Immature natural killer cell (primary cell): ENCODE results near the gene RRP12. TPM values are rescaled to one million over a fixed set of nuclear protein-coding genes. Genes with fewer than 3 reads are reported as not detected.
A peak's percentile ranks its signal among the peaks of the same experiment; 100 is the strongest.

ENCODE experiments used
- DNase-seq, 3 donors: peaks; one replicate each; pipeline ENCODE4 v3.0.0; 2022; ENCODE audit warnings: mixed read lengths in 1 of 3
- H3K27ac Mint-ChIP-seq, 6 donors: one replicate each; pipeline ENCODE4 v1.8.0; 2020; ENCODE audit warnings: mixed read lengths in 6 of 6, mild to moderate bottlenecking in 5 of 6, inconsistent platforms in 4 of 6, moderate library complexity in 3 of 6
- H3K27me3 Mint-ChIP-seq, 3 donors: one replicate each; pipeline ENCODE4 v1.8.0; 2020 to 2021; ENCODE audit warnings: low read depth in 3 of 3, mild to moderate bottlenecking in 3 of 3, mixed read lengths in 3 of 3, moderate library complexity in 3 of 3, inconsistent platforms in 1 of 3
- H3K36me3 Mint-ChIP-seq, 3 donors: one replicate each; pipeline ENCODE4 v1.8.0; 2020; ENCODE audit warnings: mixed read lengths in 3 of 3, inconsistent platforms in 2 of 3, mild to moderate bottlenecking in 2 of 3
- H3K4me1 Mint-ChIP-seq, 2 donors: one replicate each; pipeline ENCODE4 v1.8.0; 2020; ENCODE audit warnings: inconsistent platforms in 2 of 2, mild to moderate bottlenecking in 2 of 2, mixed read lengths in 2 of 2, moderate library complexity in 1 of 2
- H3K4me3 Mint-ChIP-seq, 5 donors: one replicate each; pipeline ENCODE4 v1.8.0; 2020; ENCODE audit warnings: mild to moderate bottlenecking in 5 of 5, mixed read lengths in 5 of 5, inconsistent platforms in 3 of 5, moderate library complexity in 3 of 5
- H3K9me3 Mint-ChIP-seq, 6 donors: one replicate each; pipeline ENCODE4 v1.8.0; 2020; ENCODE audit warnings: mild to moderate bottlenecking in 6 of 6, mixed read lengths in 6 of 6, inconsistent platforms in 4 of 6, moderate library complexity in 3 of 6
- polyA plus RNA-seq, 3 donors: library from polyadenylated mRNA; unstranded; fragments of 300-500 nt; fragmentation: Illumina TruSeq; gene quantifications; one replicate each; pipeline ENCODE4 v1.2.3, GENCODE V29; 2021

The RRP12 gene
- polyA plus RNA-seq, 3 donors from 2014 or later: 4.6 to 8.5 (median 7.0) TPM

- peak; percentile 91 to 94 (median 93) for DNase-seq
- H3K27ac Mint-ChIP-seq: peak within 1 kb of the TSS; percentile 87 to 95 (median 92)
- no peaks in the 10 kb centered on the region for H3K9me3 Mint-ChIP-seq
- peak within 1 kb of the TSS; percentile 85 to 97 (median 93) for H3K4me3 Mint-ChIP-seq
- H3K4me1 Mint-ChIP-seq: peaks cover 38 to 50% of the 10 kb centered on the region in 2 donors
- peaks cover 7 to 9% (median 7%) of the 10 kb centered on the region in 3 donors for H3K27me3 Mint-ChIP-seq
- peaks cover 0 to 5% (median 0%) of the 10 kb centered on the region in 3 donors for H3K36me3 Mint-ChIP-seq
Observed at GRCh38 chr10:97334370-97335175, 66.6 kb downstream of the RRP12 start, which contains the start of gene FRAT2. TSS of gene FRAT2 (minus strand) at chr10:97334729. CDS start at chr10:97334572, 157 bp downstream.

GRCh38 chr10:97333601-97334369, 67.4 kb downstream of the RRP12 start:
- Mint-ChIP-seq H3K4me1 (peaks cover 39 to 58% of the 10 kb centered on the region in 2 donors), H3K36me3 (peaks cover 0 to 5% (median 4%) of the 10 kb centered on the region in 3 donors), H3K9me3 (no peaks in the 10 kb centered on the region), H3K27me3 (peaks cover 7 to 9% (median 7%) of the 10 kb centered on the region in 3 donors), H3K27ac (peak overlapping the region; percentile 87 to 95 (median 91)), H3K4me3 (peak overlapping the region; percentile 85 to 97 (median 93))
- peak; percentile 57 to 59 (median 59) for DNase-seq

DNA sequence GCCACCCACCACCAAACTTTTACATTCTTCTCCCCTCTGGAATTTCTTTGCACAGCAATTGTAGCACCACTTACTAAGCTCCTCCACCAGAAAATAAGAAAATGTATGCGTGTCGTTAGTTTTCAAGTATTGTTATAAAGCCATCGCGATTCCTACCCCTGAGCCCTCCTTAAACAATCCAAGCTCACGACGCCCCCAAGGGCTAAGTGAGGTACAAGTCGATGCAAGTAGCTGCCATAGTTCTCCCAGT, 67.9 kb downstream of the RRP12 start:
- no peak for DNase-seq
- Mint-ChIP-seq H3K27me3 (peaks cover 7 to 9% (median 7%) of the 10 kb centered on the region in 3 donors), H3K36me3 (peaks cover 0 to 6% (median 5%) of the 10 kb centered on the region in 3 donors), H3K27ac (peak overlapping the region; percentile 87 to 95 (median 91)), H3K4me3 (peak overlapping the region; percentile 85 to 97 (median 93)), H3K9me3 (no peaks in the 10 kb centered on the region), H3K4me1 (peaks cover 44 to 62% of the 10 kb centered on the region in 2 donors)

DNA sequence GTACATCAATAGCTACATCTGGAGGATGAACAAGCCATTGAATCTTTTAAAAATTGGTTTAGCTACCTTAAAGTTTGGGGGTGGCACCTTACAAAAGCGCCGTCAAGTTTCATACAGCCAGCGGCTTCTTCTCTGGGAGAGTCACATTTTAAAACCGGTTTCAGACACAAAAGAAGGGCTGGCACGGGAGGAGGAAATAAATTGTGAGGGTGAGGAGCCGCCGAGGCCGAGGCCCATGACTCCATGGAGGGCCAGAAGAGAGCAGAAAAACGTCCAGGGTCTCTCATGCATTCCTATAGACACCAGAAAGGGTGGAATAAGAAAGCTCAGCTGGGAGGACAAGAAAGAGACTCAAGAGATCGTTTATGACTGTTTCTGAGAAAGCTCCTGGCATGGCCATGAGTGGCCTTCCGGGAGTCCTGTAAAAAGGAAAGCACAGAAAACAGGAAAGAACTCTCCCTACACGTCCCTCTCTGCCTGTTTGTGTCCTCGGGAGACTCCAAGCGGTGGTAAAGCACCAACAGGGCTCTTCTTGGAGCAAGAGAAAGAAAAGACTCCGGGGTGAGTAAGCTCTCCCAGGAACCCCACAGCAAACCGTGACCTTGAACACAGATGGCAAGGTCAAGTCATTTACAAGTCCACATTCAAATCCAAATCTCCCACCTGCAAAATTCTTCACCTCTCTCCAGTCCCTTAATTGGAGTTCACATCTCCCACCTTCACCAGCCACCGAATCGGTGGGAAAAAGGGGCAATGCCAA, 68.4 kb downstream of the RRP12 start:
- H3K27ac Mint-ChIP-seq: peak overlapping the region; percentile 87 to 95 (median 91)
- peak overlapping the region; percentile 85 to 97 (median 93) for H3K4me3 Mint-ChIP-seq
- peaks cover 7 to 11% (median 7%) of the 10 kb centered on the region in 3 donors for H3K27me3 Mint-ChIP-seq
- peaks cover 49 to 66% of the 10 kb centered on the region in 2 donors for H3K4me1 Mint-ChIP-seq
- peaks cover 0 to 6% (median 5%) of the 10 kb centered on the region in 3 donors for H3K36me3 Mint-ChIP-seq
- no peaks in the 10 kb centered on the region for H3K9me3 Mint-ChIP-seq
- DNase-seq: no peak

GRCh38 chr10:97331153-97331703, 69.9 kb downstream of the RRP12 start:
- peak overlapping the region; percentile 66 to 88 (median 73) for H3K4me3 Mint-ChIP-seq
- DNase-seq: no peak
- H3K27ac Mint-ChIP-seq: peak overlapping the region; percentile 4 to 67 (median 56)
- no peaks in the 10 kb centered on the region for H3K9me3 Mint-ChIP-seq
- H3K36me3 Mint-ChIP-seq: peaks cover 0 to 6% (median 5%) of the 10 kb centered on the region in 3 donors
- H3K27me3 Mint-ChIP-seq: peaks cover 7 to 11% (median 7%) of the 10 kb centered on the region in 3 donors
- H3K4me1 Mint-ChIP-seq: peaks cover 64 to 76% of the 10 kb centered on the region in 2 donors

DNA sequence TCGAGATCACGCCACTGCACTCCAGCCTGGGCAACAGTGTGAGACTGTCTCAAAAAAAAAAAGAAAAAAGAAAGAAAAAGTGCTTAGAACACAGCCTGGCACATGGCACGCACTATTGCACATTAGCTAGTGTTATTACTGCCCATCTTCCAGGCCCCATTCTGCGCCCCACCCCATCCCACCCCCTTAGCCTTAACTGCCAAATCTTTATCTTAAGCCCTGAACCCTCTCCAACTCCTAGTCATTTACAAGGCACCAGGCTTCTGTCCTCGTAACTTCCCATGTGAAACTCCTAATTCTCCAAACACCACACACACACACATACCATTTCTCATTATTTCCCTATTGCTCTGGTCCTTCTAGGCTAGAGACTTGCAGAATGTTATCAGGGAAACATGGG, 71.4 kb downstream of the RRP12 start:
- no peaks in the 10 kb centered on the region for H3K9me3 Mint-ChIP-seq
- H3K4me1 Mint-ChIP-seq: peaks cover 64 to 80% of the 10 kb centered on the region in 2 donors
- DNase-seq: no peak
- H3K36me3 Mint-ChIP-seq: peaks cover 0 to 6% (median 5%) of the 10 kb centered on the region in 3 donors
- peaks cover 3 to 7% (median 4%) of the 10 kb centered on the region in 3 donors for H3K27me3 Mint-ChIP-seq
- H3K4me3 Mint-ChIP-seq: no peak overlapping the region
- peak overlapping the region in 1 of 6 donors; percentile 11 for H3K27ac Mint-ChIP-seq

- peaks cover 0 to 6% (median 5%) of the 10 kb centered on the region in 3 donors for H3K36me3 Mint-ChIP-seq
- DNase-seq: no peak
Observed at GRCh38 chr10:97328646-97329453, 72.3 kb downstream of the RRP12 start.

DNA sequence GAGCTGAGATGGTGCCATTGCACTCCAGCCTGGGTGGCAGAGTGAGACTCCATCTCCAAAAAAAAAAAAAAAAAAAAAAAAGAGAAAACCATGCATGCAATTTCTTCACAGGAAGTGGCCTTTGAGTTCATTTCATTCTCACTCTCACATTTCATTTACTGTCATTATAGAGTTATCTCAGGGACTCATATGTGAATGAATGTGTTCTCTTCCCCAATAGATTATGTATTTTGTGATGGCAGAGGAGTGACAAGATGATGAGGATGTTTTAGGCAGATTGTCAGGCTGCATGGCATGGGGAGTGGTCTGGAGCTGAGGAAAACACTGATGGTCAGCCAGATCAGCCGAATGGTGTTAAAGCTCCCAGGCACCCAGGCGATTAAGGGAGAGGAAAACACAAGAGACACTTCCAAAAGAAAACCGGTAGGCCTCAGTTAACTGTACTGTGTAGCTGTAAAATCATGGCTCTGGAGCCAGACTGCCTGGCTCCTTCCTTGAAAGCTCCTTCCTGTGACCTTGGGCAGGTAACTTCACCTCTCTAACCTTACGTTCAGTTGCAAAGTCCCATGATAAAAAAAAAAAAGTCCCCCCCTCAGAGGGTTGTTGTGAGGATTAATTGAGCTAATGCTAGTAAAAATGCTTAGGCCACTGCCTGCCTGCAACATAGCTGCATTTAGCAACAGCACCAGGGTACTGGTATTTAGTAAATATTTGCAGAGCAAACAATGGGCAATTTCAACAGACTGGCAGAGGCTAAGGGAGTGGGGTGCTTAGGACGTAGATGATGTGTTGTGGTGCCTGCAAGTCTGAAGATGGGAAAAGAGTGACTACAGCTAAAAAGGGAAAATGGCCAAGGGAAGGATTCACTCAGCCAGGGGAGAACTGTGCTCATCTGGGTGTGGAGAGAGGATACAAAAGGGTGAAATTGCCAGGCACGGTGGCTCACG, 73.5 kb downstream of the RRP12 start:
- Mint-ChIP-seq H3K4me1 (peaks cover 55 to 68% of the 10 kb centered on the region in 2 donors), H3K27ac (peak overlapping the region; percentile 54 to 82 (median 73)), H3K27me3 (peaks cover 0 to 6% (median 2%) of the 10 kb centered on the region in 3 donors), H3K9me3 (no peaks in the 10 kb centered on the region), H3K4me3 (peak overlapping the region in 3 of 5 donors; percentile 7 to 31 (median 14)), H3K36me3 (peaks cover 0 to 6% (median 0%) of the 10 kb centered on the region in 3 donors)
- no peak for DNase-seq

More at GRCh38 chr10:97328646-97329453, 72.3 kb downstream of the RRP12 start:
- Mint-ChIP-seq H3K9me3 (no peaks in the 10 kb centered on the region), H3K4me1 (peaks cover 64 to 80% of the 10 kb centered on the region in 2 donors), H3K27me3 (peaks cover 3 to 8% (median 7%) of the 10 kb centered on the region in 3 donors), H3K4me3 (no peak overlapping the region), H3K27ac (peak overlapping the region in 4 of 6 donors; percentile 10 to 77 (median 56))

- Mint-ChIP-seq H3K4me3 (no peak overlapping the region), H3K36me3 (peaks cover 0 to 6% (median 0%) of the 10 kb centered on the region in 3 donors), H3K4me1 (peaks cover 56 to 66% of the 10 kb centered on the region in 2 donors), H3K9me3 (no peaks in the 10 kb centered on the region), H3K27me3 (peaks cover 0 to 11% (median 8%) of the 10 kb centered on the region in 3 donors), H3K27ac (peak overlapping the region in 1 of 6 donors; percentile 63)
- DNase-seq: no peak
Observed at GRCh38 chr10:97325754-97326153, 75.4 kb downstream of the RRP12 start.

DNA sequence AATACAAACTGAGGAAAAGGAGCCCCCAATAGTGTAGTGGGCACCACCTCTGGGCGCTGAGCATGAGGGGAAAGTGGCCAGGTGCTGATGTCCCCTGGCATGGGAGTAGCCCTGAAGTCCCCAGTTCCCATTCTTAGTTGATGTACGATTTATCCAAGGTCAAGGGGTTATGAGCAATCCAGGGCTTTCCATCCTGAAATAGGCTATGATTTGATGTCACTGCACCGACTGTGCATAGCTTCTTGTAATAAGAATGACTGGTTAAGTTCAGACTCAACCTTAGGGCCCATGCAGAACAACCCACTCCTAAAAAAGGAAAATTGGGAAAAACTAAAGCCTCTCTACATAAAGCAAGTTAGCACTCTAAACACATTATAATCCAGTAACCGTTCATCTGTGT, 77.6 kb downstream of the RRP12 start:
- peaks cover 57 to 58% of the 10 kb centered on the region in 2 donors for H3K4me1 Mint-ChIP-seq

DNA sequence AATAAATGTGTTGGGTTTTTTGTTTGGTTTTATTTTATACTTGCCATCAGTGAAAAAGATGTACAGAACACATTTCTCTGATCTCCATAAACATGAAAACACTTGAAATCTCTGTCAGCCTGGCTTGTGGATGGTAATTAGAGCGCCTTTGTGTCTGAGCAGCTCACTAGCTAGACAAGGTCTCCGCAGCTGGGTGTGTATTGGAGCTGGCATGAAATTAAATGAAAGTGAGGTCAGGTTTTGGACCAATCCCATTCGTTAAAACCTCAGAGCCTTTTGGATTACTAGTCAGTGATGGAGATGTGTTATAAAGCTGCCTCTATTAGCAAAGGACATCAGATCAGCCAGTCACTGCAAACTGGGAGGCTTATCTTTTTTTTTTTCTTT, 79.3 kb downstream of the RRP12 start:
- Mint-ChIP-seq H3K36me3 (no peaks in the 10 kb centered on the region), H3K27ac (peak overlapping the region; percentile 30 to 94 (median 65)), H3K4me1 (peaks cover 46 to 48% of the 10 kb centered on the region in 2 donors), H3K4me3 (peak overlapping the region; percentile 66 to 95 (median 91)), H3K27me3 (peaks cover 14 to 27% (median 23%) of the 10 kb centered on the region in 3 donors), H3K9me3 (no peaks in the 10 kb centered on the region)
- no peak for DNase-seq

More for the DNA sequence above, 77.6 kb downstream of the RRP12 start:
- no peak overlapping the region for H3K27ac Mint-ChIP-seq
- H3K4me3 Mint-ChIP-seq: no peak overlapping the region
- H3K36me3 Mint-ChIP-seq: no peaks in the 10 kb centered on the region
- H3K9me3 Mint-ChIP-seq: no peaks in the 10 kb centered on the region
- no peak for DNase-seq
- peaks cover 8 to 21% (median 20%) of the 10 kb centered on the region in 3 donors for H3K27me3 Mint-ChIP-seq
